NAMALWA (cell line): ENCODE data around the gene THBS4.

Experiments used
- DNase-seq: peaks from one replicate; pipeline ENCODE4 v3.0.0-alpha.2; 2015; ENCODE audit warnings: low spot score

THBS4 gene

GRCh38 chr5:80048084-80048780 lies 13.1 kb downstream of the THBS4 start:
- no peak for DNase-seq

- DNase-seq: no peak
These were observed 17.3 kb downstream of the THBS4 start for GRCh38 chr5:80052464-80052863.

- no peak for DNase-seq
These were observed 19.5 kb downstream of the THBS4 start for GRCh38 chr5:80054682-80055081.

- no peak for DNase-seq
These were observed 20.5 kb downstream of the THBS4 start for GRCh38 chr5:80055491-80056170.

GRCh38 chr5:80057099-80057498 lies 22.0 kb downstream of the THBS4 start:
- DNase-seq: no peak

DNA sequence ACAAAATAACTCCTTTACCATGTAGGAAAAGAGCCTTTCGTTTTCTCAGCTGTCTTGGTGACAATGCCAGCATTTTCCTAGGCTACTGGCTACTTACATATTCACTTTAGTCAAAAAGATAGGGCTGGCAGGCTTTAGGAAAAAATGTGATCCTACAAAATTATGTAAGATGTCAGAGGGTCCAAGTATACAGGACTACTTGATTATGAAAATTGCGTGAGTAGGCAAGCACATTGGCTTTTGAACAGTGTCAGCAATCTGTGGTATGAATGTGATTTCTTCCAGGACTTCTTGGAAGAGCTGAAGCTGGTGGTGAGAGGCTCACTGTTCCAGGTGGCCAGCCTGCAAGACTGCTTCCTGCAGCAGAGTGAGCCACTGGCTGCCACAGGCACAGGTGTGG lies 22.8 kb downstream of the THBS4 start:
- DNase-seq: no peak

GRCh38 chr5:80059354-80059980 lies 24.3 kb downstream of the THBS4 start:
- no peak for DNase-seq

DNA sequence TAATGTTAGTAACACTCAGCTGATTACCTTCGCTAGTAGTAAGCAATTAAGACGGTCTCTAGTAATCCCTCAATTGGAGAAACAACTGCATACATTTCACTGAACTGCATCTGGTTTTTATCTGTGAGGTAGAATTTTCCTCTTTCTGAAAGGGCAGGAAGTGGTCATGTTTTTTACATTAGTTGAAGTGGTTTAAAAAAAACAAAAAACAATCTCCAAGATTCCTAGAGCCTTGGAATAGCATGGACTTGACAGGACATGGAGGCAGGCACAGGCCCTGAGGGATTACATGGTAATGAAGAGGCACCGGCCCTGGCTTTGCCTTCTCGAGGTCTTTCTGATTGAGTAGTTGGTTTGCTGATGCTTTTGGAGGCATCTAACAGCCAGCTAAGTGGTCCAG lies 25.8 kb downstream of the THBS4 start:
- DNase-seq: no peak

- no peak for DNase-seq
These were observed 26.4 kb downstream of the THBS4 start for GRCh38 chr5:80061547-80061946.

GRCh38 chr5:80064124-80064523 lies 29.0 kb downstream of the THBS4 start:
- DNase-seq: no peak

DNA sequence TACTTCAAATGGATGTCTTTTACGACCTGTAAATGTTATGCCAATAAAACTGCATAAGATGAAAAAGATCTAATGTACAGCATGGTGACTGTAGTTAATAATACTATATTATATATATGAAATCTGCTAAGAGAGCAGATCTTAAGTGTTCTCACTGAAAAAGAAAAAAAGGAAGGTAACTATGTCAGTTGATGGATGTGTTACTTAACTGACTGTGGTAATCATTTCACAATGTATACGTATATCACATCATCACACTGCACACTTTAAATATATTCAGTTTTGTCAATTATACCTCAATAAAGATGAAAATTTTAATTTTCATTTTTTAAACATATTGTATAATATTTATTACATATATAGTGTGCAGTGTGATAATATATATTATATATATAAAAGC lies 31.9 kb downstream of the THBS4 start:
- DNase-seq: no peak

DNA sequence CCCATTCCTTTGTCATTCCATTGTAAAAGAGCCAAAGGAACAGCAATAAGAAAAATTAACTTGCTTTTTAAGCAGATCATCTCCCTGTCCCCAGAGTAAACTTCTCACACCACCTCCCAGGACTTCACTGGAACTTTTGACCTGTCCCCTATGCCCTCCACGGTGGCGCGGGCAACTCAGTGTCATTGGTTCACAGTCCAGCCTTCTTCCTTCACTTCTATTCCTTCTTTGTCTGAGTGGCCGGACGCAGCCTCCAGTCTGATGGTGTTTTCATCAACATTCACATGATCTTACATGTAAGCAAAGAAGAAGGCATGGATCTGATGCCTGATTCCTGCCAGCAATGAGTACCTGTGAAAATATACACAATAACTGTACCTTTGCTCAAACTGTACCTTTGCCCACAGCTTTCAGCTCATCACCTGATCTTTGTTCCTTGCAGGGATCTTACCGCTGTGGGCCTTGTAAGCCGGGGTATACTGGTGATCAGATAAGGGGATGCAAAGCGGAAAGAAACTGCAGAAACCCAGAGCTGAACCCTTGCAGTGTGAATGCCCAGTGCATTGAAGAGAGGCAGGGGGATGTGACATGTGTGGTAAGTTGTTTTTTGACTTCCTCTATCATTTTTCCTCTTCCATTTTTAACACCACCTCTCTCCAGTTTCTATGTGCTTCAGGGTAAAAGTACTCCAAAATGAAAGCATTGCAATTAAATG lies 32.5 kb downstream of the THBS4 start:
- no peak for DNase-seq

GRCh38 chr5:80068246-80068636 lies 33.1 kb downstream of the THBS4 start:
- no peak for DNase-seq

DNA sequence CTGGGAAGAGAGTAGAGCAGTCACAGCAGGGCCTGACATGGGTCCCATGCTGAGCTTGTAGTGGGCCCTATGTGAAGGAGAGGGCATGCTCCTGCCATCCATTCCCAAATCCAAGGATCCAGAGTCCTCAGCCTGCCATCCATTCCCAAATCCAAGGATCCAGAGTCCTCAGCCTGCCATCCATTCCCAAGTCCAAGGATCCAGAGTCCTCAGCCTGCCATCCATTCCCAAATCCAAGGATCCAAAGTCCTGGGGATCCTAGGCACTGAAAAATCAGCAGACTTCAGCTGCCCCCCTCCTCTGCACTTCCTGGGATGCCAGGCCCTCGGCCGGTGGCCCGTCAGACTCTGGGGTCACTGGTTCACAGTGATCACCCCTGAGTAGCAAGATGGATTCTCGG lies 33.6 kb downstream of the THBS4 start:
- no peak for DNase-seq

GRCh38 chr5:80069251-80069800 lies 34.2 kb downstream of the THBS4 start:
- DNase-seq: no peak

DNA sequence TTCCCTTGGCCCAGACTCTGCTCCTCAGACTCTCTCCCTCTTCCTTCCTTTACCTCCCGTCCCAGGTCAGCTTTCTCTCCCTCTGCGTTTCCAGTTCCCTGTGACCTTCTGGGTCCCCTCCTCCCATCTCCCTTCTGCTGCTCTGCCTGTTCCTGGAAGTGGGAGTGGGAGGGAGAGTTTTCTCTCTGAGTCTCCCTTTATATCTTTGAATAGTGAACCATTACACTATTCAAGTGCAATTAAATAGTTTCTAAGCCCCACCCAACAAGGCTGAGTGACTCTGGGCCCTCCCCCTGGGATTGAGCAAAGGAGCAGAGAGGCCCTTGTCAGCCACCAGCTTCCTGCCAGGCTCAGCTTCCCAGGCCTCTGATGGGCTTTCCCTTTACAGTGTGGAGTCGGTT lies 34.8 kb downstream of the THBS4 start:
- no peak for DNase-seq

- no peak for DNase-seq
These were observed 35.3 kb downstream of the THBS4 start for GRCh38 chr5:80070338-80071056.

DNA sequence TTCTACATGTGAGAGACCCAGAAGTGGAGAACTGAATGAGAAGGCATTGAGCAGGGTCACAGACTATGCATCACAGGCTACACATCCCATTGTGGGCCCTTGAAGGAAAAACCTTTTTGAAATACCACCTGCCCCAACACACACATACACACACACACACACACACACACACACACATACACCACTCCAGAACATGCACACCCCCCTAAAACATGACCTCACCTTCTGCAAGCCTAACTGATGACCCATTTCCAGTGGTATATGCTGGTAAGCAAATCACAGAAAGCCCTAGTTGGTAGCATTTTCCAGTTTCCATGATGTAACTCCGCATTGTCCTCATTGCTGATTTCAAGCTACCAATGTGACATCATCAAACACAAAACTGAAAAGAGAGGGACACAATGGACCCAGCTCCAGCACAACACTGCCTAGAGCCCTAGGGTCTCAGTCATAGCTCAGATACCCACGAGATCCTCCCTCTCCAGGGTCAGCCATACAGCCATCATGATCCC lies 36.4 kb downstream of the THBS4 start:
- DNase-seq: no peak

DNA sequence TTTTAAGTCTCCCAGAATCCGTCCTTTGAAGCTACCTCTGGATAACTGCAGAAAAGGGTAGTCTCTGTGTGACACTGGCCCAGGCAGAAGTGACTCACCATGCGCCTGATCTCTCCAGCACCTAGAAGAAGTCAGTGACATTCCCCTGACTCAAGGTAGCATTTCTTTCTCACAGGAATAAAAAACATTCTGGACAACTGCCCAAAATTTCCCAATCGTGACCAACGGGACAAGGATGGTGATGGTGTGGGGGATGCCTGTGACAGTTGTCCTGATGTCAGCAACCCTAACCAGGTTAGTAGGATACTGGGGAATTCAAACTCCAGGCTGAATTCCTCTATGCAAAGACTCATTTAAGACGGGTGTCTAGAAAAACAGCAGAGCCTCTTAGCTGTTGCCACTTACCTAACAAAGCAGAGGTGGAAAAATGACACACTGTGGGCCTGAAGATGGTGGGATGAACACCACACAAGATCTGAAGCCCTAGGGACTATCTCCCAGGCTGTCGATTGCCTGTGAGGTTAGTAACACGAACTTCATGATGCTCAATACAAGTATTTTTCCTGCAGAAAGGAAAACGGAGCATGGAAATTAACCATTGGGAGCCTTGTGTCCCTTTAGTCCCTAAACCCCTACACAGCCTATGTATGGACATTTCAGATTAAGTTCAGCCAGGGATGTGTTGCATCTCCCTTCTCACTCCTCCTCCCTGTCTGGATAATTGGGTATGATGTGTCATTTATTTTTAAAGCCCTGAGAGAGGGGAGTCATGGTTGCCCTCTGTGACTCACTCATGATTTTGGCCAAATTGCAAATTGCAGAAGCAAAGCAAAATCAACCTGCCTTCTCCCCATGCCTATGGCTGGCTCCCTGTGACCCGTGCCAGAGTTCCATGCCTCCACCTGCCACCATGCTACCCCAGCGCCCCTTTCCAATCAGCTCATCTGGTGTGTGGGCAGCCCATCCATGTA lies 37.2 kb downstream of the THBS4 start:
- DNase-seq: no peak
